Stimulated activated CD8-positive, alpha-beta memory T cell treated with anti-CD3 and anti-CD28 coated beads, Interleukin-4, amount 100 ng/mL, for 1 hour (primary cell): ENCODE results near the gene ZNF547.
A peak's percentile ranks its signal among the peaks of the same experiment; 100 is the strongest.
"Not testable (repeated sequence)": the region's sequence is repeated elsewhere in the genome, so short reads cannot be mapped to it uniquely, and the experiment has no call there.

Experiments
- DNase-seq, 2 donors: peaks; one replicate each; pipeline ENCODE4 v3.0.0-alpha.2; 2020; ENCODE audit warnings: low read depth in 2 of 2, low spot score in 1 of 2

ZNF547 gene

GRCh38 chr19:57374179-57374578, 10.8 kb downstream of the ZNF547 start:
- no peak for DNase-seq

- not testable (repeated sequence) for DNase-seq
Measured at GRCh38 chr19:57374647-57375046, 11.3 kb downstream of the ZNF547 start.

- no peak for DNase-seq
Measured at GRCh38 chr19:57376151-57376550, 12.8 kb downstream of the ZNF547 start.

GRCh38 chr19:57377498-57378146, 14.3 kb downstream of the ZNF547 start:
- DNase-seq = no peak

- no peak for DNase-seq
Measured at GRCh38 chr19:57380923-57381322, 17.6 kb downstream of the ZNF547 start.

- DNase-seq = no peak
Measured at GRCh38 chr19:57382806-57383488, 19.6 kb downstream of the ZNF547 start.

- no peak for DNase-seq
Measured at GRCh38 chr19:57389194-57389729, 25.9 kb downstream of the ZNF547 start.

GRCh38 chr19:57389730-57390598, 26.6 kb downstream of the ZNF547 start, which contains the start of gene ZNF548:
TSS of gene ZNF548 (plus strand) at chr19:57389854. CDS start at chr19:57390100, 246 bp downstream.
- peak; percentile 96 to 98 for DNase-seq

- DNase-seq = no peak
Measured at GRCh38 chr19:57395710-57396109, 32.4 kb downstream of the ZNF547 start.

- DNase-seq = no peak
Measured at GRCh38 chr19:57398868-57399267, 35.5 kb downstream of the ZNF547 start.

- no peak for DNase-seq
Measured at GRCh38 chr19:57403737-57404563, 40.6 kb downstream of the ZNF547 start.

- DNase-seq = peak in 1 of 2 donors; percentile 45
Measured at GRCh38 chr19:57406516-57407123, 43.3 kb downstream of the ZNF547 start.

GRCh38 chr19:57410877-57411671, 47.7 kb downstream of the ZNF547 start, which contains the start of gene ZNF17:
TSS of gene ZNF17 (plus strand) at chr19:57411161. CDS start at chr19:57413616, 2,455 bp downstream.
- DNase-seq = peak; percentile 81 to 86

GRCh38 chr19:57419439-57419838, 56.1 kb downstream of the ZNF547 start:
- DNase-seq = no peak

- DNase-seq = no peak
Measured at GRCh38 chr19:57421037-57421436, 57.7 kb downstream of the ZNF547 start.
